Esophagus muscularis mucosa (tissue), 4 donors: Measurements from ENCODE around the gene GRK3. TPM values are rescaled to one million over a fixed set of nuclear protein-coding genes. Genes with fewer than 3 reads are reported as not detected.

Experiments
- DNase-seq: peaks from one replicate; pipeline ENCODE4 v3.0.0-alpha.2; 2017; ENCODE audit errors: extremely low spot score
- H3K27ac ChIP-seq, 4 donors: fragments of 200-600 bp; sonication (generic); replicated peaks in 1 of 4; 1 replicate in 3 of 4; 2 replicates in 1 of 4; pipeline ENCODE4 v1.5.1; 2016 to 2019; ENCODE audit warnings: mild to moderate bottlenecking in 1 of 4
- H3K27me3 ChIP-seq, 4 donors: fragments of 200-600 bp; sonication (generic); one replicate each; pipeline versions ENCODE4 v1.5.1 to v1.6.0; 2016 to 2019
- H3K36me3 ChIP-seq, 4 donors: fragments of 200-600 bp; sonication (generic); one replicate each; pipeline ENCODE4 v1.5.1; 2016 to 2019
- H3K4me1 ChIP-seq, 4 donors: fragments of 200-600 bp; sonication (generic); one replicate each; pipeline ENCODE4 v1.5.1; 2016 to 2019
- H3K4me3 ChIP-seq, 4 donors: fragments of 200-600 bp; sonication (generic); 1 replicate in 2 of 4; 2 replicates in 2 of 4; pipeline ENCODE4 v1.5.1; 2016 to 2019; ENCODE audit warnings: mild to moderate bottlenecking in 4 of 4, moderate library complexity in 1 of 4
- H3K9me3 ChIP-seq, 4 donors: fragments of 200-600 bp; sonication (generic); 1 replicate in 3 of 4; 2 replicates in 1 of 4; pipeline ENCODE4 v1.5.1; 2016 to 2019
- CTCF ChIP-seq, 3 experiments: fragments of 200-600 bp in 2 of 3; fragments of 450-650 bp in 1 of 3; sonication (generic) in 2 of 3; IDR thresholded peaks; one replicate each; pipeline ENCODE4 v1.5.1; 2017 to 2019; ENCODE audit warnings: antibody characterized with exemption in 3 of 3, mild to moderate bottlenecking in 2 of 3, moderate library complexity in 1 of 3
- EP300 ChIP-seq: sonication (generic); formaldehyde crosslinking; IDR thresholded peaks from one replicate; pipeline ENCODE4 v1.6.1; 2017; ENCODE audit warnings: antibody characterized with exemption
- POLR2A ChIP-seq: fragments of 450-650 bp; IDR thresholded peaks from one replicate; pipeline ENCODE4 v1.6.1; 2017; ENCODE audit warnings: antibody characterized with exemption, moderate library complexity, mild to moderate bottlenecking, low read depth
- POLR2AphosphoS5 ChIP-seq, 2 donors: sonication (generic); formaldehyde crosslinking; IDR thresholded peaks; one replicate each; pipeline ENCODE4 v1.6.1; 2017; ENCODE audit warnings: antibody characterized with exemption in 2 of 2
- WGBS: methylation state at CpG from one replicate; pipeline ENCODE4 v1.1.5; 2018; 5-methylcytosine and 5-hydroxymethylcytosine counted together
- intact Hi-C: fragments of 100-400 bp; cut with DNase I; formaldehyde crosslinking; loops from one replicate; pipeline ENCODE4 v1.15.1; 2023
- total RNA-seq, 4 donors: library from RNA; depleted of rRNA; stranded (reverse); fragments of >200 nt; gene quantifications; one replicate each; pipeline versions ENCODE4 v1.1.0 to v1.2.1, GENCODE V29; 2016

Gene GRK3
- total RNA-seq, 4 donors from 2014 or later: 2.5 to 5.8 (median 4.6) TPM

- no peak for TF ChIP-seq EP300
- TF ChIP-seq POLR2A: no peak
- no peak for TF ChIP-seq POLR2AphosphoS5 (IDR thresholded peaks at IDR 0.05)
- H3K4me3 ChIP-seq: no peak overlapping the region
- no peaks in the 10 kb centered on the region for H3K9me3 ChIP-seq
- no peaks in the 10 kb centered on the region for H3K36me3 ChIP-seq
- intact Hi-C loops: no loop called here
- no peak for DNase-seq
- no peaks in the 10 kb centered on the region for H3K4me1 ChIP-seq
- no peak overlapping the region for H3K27ac ChIP-seq
- peaks cover 0 to 9% (median 0%) of the 10 kb centered on the region in 4 donors for H3K27me3 ChIP-seq
- 90% methylated on average over 6 of the region's 6 CpGs for WGBS
Observed at GRCh38 chr22:25742918-25743708, 178.6 kb downstream of the GRK3 start.

- H3K4me1 ChIP-seq: peaks cover 0 to 5% (median 0%) of the 10 kb centered on the region in 4 donors
- no peak for DNase-seq
- intact Hi-C loops: no loop called here
- WGBS: 92% methylated on average over 4 of the region's 4 CpGs
- no peak overlapping the region for H3K27ac ChIP-seq
- no peak overlapping the region for H3K4me3 ChIP-seq
- H3K27me3 ChIP-seq: peaks cover 0 to 9% (median 0%) of the 10 kb centered on the region in 4 donors
- TF ChIP-seq CTCF (IDR thresholded peaks at IDR 0.05): no peak
- TF ChIP-seq POLR2AphosphoS5 (IDR thresholded peaks at IDR 0.05): no peak
- TF ChIP-seq EP300: no peak
- no peak for TF ChIP-seq POLR2A
- H3K36me3 ChIP-seq: no peaks in the 10 kb centered on the region
- H3K9me3 ChIP-seq: no peaks in the 10 kb centered on the region
Observed at GRCh38 chr22:25744694-25745093, 180.2 kb downstream of the GRK3 start.

- 82% methylated on average over 7 of the region's 7 CpGs for WGBS
Observed at GRCh38 chr22:25745341-25746011, 181.0 kb downstream of the GRK3 start.

GRCh38 chr22:25746012-25746373 is 181.5 kb downstream of the GRK3 start:
- H3K4me3 ChIP-seq: no peak overlapping the region
- 38% methylated on average over 1 of the region's 1 CpG for WGBS
- H3K36me3 ChIP-seq: no peaks in the 10 kb centered on the region
- no peak overlapping the region for H3K27ac ChIP-seq
- H3K4me1 ChIP-seq: peaks cover 0 to 5% (median 0%) of the 10 kb centered on the region in 4 donors
- intact Hi-C loops: no loop called here
- DNase-seq: no peak
- TF ChIP-seq POLR2A (no peak), EP300 (no peak), CTCF (IDR thresholded peaks at IDR 0.05) (no peak), POLR2AphosphoS5 (IDR thresholded peaks at IDR 0.05) (no peak)
- no peaks in the 10 kb centered on the region for H3K9me3 ChIP-seq
- peaks cover 0 to 9% (median 0%) of the 10 kb centered on the region in 4 donors for H3K27me3 ChIP-seq

More at GRCh38 chr22:25745341-25746011, 181.0 kb downstream of the GRK3 start:
- Histone ChIP-seq H3K36me3 (no peaks in the 10 kb centered on the region), H3K27me3 (peaks cover 0 to 9% (median 0%) of the 10 kb centered on the region in 4 donors), H3K4me1 (peaks cover 0 to 5% (median 0%) of the 10 kb centered on the region in 4 donors), H3K4me3 (no peak overlapping the region), H3K9me3 (no peaks in the 10 kb centered on the region), H3K27ac (no peak overlapping the region)
- TF ChIP-seq CTCF (IDR thresholded peaks at IDR 0.05) (no peak), POLR2A (no peak), POLR2AphosphoS5 (IDR thresholded peaks at IDR 0.05) (no peak), EP300 (no peak)
- no peak for DNase-seq
- intact Hi-C loops: no loop called here

- intact Hi-C loops: no loop called here
- no peak overlapping the region for H3K4me3 ChIP-seq
- WGBS: 59% methylated on average over 7 of the region's 8 CpGs
- H3K36me3 ChIP-seq: no peaks in the 10 kb centered on the region
- H3K4me1 ChIP-seq: peaks cover 0 to 5% (median 0%) of the 10 kb centered on the region in 4 donors
- peaks cover 0 to 9% (median 0%) of the 10 kb centered on the region in 4 donors for H3K27me3 ChIP-seq
- H3K27ac ChIP-seq: no peak overlapping the region
- no peaks in the 10 kb centered on the region for H3K9me3 ChIP-seq
- DNase-seq: no peak
- TF ChIP-seq EP300 (no peak), POLR2A (peak; percentile 12)
Observed at GRCh38 chr22:25747245-25747944, 182.9 kb downstream of the GRK3 start.
